Caki2 (cell line): ENCODE measurements around the gene ATP23. TPM values are rescaled to one million over a fixed set of nuclear protein-coding genes. Genes with fewer than 3 reads are reported as not detected.
A peak's percentile ranks its signal among the peaks of the same experiment; 100 is the strongest.

Experiments used
- DNase-seq: peaks from one replicate; pipeline ENCODE4 v3.0.0-alpha.2; 2015; ENCODE audit warnings: low read depth
- in situ Hi-C: cut with HindIII; loops from 2 replicates; pipeline ENCODE4 v1.10.0; 2016; ENCODE audit warnings: low sequenced_read_pairs, low pct_unique_long_range_greater_than_20kb, mixed read lengths
- total RNA-seq: library from RNA; depleted of rRNA; stranded (reverse); fragments of >200 nt; shearing (Covaris generic); gene quantifications from 2 replicates; pipeline ENCODE4 v1.2.3, GENCODE V29; 2014; ENCODE audit warnings: low replicate concordance

ATP23 gene
- total RNA-seq, 1 experiment from 2014 or later: 27.9 TPM

DNA sequence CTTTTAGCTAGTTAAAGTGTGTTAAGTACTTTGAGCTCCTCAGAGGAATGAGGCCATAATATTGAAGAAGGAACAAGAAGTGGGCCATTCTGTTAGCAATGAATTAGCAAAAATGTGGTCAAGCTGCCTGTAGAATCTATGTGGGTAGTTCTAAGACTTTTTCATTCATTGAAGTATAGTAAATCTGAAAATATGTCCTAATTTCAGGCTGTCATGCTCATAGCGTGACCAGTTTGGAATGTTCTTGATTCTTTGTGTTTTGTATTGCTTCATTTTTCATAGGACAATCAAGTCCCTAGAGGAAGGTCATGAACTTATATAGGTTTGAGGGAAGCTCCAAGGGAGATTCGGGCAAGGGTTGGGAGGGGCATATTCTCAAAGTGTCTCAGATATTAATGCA is 11.4 kb downstream of the ATP23 start:
- in situ Hi-C loops: no loop called here
- no peak for DNase-seq

DNA sequence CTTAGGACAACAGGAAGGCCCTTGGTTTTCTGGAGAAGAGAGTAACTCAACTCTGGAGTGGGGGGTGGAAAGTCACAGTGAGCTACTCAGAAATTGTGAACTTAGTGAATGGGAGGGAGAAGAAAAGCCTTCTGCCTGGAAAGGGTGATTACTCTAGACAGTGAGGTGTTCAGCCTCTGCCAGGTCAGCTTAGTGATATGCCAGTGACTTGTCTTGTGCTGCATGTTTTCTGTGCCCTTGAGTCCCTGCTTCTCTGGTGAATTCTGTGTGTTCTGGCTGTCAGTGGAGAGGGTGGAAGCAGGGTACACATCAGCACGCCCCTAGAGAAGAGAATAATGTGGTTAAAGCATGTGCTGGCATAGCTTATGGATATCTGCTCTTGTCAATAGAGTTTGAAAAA is 13.4 kb downstream of the ATP23 start:
- no peak for DNase-seq
- in situ Hi-C loops: no loop called here

DNA sequence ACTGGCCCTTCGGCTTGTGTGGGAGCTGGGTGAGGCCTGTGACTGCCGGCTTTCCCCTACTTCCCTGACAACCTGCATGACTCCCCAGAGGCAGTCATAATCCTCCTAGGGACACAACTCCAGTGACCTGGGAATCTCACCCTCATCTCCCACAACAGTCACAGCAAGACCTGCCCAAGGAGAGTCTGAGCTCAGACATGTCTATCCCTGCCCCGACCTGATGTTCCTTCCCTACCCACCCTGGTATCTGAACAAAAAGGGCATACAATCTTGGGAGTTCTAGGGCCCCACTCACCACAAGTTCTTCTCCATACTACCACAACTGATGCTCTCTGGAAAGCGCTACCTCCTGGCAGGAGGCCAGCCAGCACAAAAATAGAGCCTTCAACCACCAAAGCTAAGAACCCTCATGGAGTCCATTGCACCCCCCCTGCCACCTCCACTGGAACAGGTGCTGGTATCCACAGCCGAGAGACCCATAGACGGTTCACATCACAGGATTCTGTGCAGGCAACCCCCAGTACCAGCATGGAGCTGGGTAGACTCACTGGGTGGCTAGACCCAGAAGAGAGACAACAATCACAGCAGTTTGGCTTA is 16.8 kb downstream of the ATP23 start:
- in situ Hi-C loops: no loop called here
- DNase-seq: no peak

DNA sequence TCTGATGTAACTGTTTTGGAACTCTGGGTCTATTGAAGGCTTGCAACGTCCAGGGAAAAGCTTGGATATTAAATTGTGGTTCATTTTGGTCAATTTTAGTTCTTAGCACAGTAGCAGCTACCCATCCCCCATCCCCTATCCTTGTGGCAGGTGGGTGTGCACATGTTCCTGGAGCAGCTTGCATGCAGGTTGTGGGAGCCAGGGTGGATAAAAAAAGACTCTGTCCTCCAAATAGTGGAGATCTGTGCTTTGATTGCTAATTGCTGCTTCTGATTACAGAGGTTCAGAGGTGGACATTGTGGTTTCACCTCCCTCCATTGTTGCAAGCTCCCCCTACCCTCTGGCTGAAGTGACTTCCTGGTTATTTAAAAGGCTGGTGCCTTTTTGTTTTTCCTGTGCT is 23.1 kb downstream of the ATP23 start:
- in situ Hi-C loops: no loop called here
- no peak for DNase-seq

DNA sequence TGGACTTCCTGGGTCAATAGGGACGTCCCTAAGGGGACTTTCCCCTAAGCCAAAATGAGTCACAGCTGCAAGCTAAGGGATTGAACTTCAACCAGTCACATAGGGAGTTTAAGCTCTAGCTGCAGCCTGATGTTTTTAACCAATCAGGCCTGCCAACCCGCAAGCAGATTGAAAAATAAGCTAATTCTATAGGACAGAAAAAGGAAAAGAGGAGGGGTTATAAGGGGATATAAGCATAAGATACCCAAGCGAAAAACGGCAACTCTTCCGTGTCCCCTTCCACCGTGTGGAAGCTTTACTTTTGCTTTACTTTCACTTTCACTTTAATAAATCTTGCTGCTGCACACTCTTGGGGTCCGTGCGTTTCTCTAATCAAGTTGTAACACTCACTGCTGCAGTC is 24.4 kb downstream of the ATP23 start:
- in situ Hi-C loops: no loop called here
- peak; percentile 15 for DNase-seq

DNA sequence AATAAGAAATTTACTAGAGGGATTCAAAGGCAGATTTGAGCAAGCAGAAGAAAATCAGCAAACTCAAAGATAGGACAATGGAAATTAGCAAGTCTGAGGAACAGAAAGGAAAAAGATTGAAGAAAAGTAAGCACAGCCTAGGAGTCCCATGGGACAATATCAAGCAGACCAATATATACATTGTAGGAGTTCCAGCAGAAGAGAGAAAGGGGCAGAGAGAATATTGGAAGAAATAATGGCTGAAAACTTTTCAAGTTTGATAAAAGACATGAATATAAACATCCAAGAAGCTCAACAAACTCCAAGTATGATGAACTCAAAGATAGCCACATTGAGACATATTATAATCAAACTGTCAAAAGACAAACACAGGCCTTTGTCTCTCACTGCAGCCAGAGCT is 25.2 kb downstream of the ATP23 start:
- no peak for DNase-seq
- in situ Hi-C loops: no loop called here

DNA sequence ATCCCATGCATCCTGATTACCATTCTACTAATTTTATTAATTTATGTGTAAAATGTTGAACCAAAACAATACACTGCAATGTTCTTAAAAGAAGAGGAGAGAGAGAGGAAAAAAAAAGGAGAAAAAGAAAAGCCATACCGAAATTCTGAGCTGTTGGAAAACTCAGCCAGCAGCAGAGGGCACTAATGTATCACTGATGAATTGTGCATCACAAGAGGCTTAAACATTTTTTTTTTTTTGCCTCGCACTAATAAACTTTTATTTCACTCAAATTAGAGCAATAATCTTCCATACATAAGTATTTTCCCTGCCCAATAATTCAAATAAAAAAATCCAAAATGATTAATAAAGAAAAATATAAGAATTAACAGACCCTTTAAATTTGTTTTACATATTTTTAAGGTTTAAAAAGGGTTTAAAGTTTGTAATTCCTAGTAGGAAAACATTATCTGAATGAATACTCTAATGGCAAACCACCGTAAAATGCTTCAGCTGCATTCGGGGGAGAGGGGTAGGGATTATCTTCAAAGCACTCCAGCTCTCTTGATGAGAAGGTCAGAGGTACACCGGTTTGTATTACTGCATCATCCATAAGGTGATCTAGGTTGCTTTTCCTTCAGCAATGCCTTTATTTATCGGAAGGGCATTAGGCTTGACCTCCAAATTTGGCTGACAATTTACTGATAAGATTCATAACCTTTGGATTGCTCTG is 41.9 kb downstream of the ATP23 start:
- peak; percentile 61 for DNase-seq
- in situ Hi-C loops: no loop called here

DNA sequence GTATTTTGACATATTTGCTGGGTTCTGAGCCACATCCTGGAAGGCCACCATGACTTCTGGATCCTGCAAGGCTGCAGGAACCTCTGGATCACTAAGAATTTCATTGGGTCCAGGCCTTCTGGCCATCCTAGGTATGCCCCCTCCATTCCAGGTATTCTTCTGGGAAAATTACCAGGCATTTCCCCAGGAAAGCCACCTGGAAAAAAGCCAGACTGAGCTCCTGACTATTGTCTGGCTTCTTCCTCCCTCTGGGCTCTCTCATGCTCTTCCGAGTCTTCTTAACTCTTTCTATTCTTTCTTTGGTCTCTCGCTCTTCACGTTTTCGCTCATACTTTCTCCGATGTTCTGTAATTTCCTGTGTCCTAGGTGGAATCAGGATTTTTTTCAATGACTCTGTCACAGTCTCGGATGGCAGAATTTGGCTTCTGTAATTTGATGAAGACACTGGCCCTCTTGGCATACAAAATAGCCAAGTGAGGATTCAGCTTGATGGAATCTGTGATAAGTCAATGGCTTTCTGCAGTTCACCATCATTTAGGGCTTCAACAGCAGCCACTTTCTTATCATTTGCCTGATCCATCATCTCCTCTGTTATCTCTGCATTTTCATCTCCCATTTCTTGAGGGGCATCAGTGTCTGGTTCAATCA is 42.6 kb downstream of the ATP23 start:
- in situ Hi-C loops: no loop called here
- no peak for DNase-seq

DNA sequence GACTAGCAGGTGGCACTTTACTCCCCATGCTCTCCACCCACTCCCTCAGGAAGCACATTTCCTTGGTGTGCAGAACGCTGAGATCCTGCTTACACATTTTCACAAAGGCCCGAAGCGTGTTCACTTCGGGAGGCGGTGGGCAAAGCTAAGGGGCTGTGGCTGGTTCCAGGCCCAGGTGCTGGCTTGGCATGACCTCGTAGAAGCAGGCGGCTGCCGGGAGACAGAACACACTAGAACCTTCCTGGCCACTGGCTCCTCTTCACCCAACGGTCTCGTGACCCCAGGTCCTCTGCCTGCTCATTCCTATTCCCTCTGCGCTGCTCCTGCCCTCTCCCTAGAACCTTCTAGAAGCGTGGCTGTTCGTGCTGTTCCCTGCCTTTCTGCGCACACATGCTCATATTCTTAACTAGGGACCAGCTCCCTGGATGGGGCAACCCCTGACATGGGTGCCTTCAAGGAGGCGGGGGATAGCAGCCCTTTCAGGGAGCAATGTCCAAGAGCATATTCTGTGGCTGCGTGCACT is 43.3 kb downstream of the ATP23 start:
- in situ Hi-C loops: no loop called here
- no peak for DNase-seq

DNA sequence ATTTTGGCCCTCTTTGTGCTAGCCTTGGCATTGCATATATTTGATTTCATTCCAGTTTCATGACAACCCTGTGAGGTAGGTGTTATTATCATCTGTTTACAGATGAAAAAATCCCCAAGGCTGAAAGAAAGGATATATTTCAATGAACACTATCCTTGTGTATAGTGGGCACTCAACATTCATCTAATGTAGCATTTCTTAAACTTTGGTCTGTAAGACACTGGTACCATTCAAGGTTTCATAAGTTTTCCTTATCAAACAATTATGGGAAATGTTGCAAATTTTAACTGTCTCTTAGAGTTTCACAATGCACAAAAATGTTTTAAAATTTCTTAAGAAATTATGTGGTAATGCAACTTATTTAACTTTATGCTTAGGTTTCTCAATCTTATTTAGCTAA is 44.3 kb downstream of the ATP23 start:
- in situ Hi-C loops: no loop called here
- no peak for DNase-seq

DNA sequence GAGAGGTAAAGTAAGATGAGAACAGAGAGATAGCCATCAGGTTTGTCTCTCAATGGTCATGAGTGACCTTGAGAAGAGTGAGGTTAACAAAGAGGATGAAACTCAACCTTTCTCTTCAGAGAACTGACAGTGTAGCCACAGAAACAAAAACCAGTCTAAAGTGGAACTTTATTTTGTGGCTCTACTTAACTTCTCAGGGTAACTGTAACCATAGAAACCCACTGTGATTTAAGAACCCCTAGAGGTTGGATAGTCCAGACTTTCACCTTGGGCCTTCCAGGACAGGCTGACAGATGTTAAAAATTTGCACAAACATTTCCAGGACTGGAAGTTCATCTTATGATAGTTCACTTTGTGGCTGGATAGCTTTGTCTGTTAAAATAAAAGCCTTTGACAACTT is 48.5 kb downstream of the ATP23 start:
- no peak for DNase-seq

DNA sequence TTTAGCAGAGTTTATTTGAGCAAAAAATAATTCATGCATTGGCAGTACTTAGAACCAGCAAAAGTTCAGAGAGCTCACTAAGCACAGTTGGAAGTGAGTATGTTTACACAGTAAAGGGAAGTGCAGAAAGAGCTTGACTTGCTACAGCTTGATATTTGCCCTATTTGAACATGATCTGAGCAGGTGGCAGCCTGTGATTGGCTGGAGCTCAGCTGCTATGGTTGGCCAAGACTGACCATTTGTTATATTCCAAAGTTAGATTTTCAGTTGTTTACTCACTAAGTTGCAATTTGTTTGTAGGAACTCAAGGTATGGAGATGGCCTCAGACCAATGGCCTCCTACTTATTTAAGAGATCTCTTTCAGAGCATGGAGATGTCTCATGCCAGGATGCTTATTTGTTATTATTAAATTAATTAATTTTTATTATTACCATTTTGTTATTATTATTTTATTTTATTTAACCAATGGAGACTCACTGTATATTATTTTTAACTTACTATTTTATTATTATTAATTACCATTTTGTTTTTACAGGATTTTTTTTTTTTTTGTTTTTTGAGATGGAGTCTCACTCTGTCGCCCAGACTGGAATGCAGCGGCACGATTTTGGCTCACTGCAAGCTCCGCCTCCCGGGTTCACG is 49.0 kb downstream of the ATP23 start:
- in situ Hi-C loops: no loop called here
- DNase-seq: no peak

More for the DNA sequence above, 48.5 kb downstream of the ATP23 start:
- in situ Hi-C loops: no loop called here

DNA sequence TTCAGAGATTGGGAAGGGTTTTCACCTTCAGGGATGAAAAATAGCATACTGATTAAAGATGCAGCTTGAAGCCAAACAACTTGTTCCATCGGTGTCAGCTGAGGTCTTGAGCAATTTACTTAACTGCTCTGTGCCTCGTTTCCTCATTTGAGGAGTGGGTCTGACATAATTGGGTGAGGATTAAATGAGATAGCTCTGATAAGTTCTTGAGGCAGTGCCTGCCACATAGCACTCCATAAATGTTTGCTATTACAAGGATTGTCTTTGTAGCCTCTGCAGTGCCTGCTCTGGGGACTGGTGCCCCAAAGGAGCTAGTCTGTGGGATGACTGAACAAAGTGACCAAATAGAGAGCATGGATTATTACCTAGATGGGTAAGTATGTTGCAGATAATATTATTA is 50.6 kb downstream of the ATP23 start:
- no peak for DNase-seq
- in situ Hi-C loops: no loop called here

DNA sequence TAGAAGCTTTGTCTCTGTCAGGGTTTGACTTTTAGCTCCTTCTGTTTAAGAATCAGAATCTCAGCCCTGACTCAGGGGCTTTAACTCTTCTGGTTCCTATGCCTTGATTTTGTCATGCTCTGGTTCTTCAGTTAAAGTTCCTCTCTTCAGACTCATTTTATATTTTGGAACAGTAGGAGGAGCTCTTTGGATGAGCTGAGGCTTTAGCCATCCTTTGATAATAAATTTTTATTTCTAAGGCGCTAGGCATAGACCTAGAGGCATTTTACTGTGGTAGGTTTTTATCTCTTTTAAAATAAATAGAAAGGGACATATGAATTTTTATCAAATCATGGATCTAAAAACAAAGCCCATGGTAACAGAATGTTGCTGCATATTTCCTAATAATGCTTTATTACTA is 51.7 kb downstream of the ATP23 start:
- in situ Hi-C loops: no loop called here
- DNase-seq: no peak

DNA sequence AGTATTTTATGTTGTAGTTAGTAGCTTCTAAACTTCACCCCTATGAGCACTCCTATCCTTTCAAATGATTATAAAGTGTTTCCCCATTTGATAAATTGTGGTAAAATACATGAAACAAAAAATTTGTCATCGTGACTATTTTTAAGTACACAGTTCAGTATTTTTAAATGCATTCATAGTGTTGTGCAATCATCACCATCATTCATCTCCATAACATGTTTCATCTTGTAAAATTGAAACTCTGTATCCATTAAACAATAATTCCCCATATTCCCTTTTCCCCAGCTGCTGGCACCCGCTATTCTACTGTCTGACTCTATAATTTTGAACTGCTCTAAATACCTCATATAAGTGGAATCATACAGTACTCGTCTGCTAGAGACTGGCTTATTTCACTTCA is 52.5 kb downstream of the ATP23 start:
- no peak for DNase-seq
- in situ Hi-C loops: no loop called here

DNA sequence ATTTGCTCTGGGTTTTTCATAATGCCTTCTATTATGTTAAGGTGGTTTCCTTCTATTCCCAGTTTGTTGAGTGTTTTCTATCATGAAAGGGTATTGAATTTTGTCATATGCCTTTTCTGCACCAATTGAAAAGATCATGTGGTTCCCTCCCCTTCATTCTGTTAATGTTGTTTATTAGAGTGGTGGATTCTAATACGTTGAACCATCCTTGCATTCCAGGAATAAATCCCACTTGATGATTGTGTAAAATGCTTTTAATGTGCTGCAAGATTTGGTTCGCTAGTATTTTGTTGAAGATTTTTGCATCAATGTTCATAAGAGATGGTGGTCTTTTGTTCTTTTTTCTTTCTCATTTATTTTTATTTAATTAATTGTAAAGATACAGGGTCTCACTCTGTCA is 55.2 kb downstream of the ATP23 start:
- DNase-seq: no peak
- in situ Hi-C loops: no loop called here

DNA sequence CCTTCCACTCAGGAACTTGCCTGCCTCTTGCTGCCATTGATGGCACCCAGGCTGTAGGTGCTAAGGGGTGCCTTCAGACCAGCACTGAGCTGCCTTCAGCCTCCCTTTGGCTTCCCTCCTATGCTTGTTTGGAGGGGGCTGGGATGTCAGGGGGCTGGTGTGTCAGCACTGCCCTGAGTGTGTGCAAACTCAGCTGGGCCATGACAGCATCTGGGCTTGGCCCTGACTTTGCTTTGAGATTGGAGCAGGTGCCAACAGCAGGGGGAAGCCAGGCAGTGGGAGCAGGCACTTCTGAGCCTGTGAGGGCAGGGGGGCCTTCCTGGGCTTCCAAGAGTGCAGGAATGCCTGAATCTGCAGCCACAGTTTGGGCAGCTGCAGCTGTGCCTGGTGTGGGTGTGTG is 56.9 kb downstream of the ATP23 start:
- no peak for DNase-seq
- in situ Hi-C loops: no loop called here

DNA sequence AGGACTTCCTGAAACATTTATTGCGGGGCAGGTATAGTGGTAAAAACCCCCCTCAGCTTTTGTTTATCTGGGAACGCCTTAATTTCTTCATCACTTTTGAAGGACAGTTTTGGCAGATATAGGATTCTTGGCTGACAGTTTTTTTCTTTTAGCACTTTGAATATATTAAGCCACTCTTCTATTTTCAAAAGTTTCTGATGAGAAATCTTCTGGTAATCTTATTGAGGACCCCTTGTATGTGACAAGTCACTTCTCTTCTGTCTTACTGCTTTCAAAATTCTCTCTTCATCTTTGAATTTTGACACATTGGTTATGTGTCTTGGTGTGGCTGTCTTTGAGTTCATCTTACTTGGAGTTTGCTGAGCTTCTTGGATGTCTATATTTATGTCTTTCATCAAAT is 59.1 kb downstream of the ATP23 start:
- in situ Hi-C loops: no loop called here
- DNase-seq: no peak

DNA sequence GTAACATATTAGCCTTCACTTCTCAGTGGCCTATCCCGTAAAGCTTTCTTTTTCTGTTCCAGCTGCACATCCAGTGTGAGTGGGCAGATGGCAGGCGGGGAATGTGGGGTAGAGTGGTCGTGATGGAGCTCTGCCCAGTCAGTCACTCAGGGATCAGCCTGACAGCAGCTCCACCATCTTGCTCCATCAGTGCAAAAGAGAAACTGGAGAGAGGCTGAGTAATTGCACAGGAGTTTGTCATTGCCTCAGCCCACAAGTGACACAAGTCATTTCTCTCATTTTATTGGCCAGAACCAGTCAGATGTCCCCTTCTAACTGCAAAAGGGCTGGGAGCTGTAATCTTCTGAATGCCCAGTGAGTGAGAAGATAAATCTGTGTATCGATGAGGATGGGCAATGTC is 66.5 kb downstream of the ATP23 start:
- no peak for DNase-seq
- in situ Hi-C loops: no loop called here
